Esophagus mucosa (tissue), 1 donor: ENCODE data around the gene SCNN1A. TPM values are rescaled to one million over a fixed set of nuclear protein-coding genes. Genes with fewer than 3 reads are reported as not detected.

ENCODE experiments used
- ATAC-seq: fragments of 200-7000 bp; cut with Tn5 transposase; one replicate; pipeline ENCODE4 v1.9.1; 2020
- total RNA-seq: library from RNA; stranded (reverse); gene quantifications from one replicate; pipeline ENCODE4 v1.2.4, GENCODE V29; 2023
- donor health status: DM: yes; HTN: yes; CAD: no.

Gene SCNN1A
- 142 TPM for total RNA-seq

DNA sequence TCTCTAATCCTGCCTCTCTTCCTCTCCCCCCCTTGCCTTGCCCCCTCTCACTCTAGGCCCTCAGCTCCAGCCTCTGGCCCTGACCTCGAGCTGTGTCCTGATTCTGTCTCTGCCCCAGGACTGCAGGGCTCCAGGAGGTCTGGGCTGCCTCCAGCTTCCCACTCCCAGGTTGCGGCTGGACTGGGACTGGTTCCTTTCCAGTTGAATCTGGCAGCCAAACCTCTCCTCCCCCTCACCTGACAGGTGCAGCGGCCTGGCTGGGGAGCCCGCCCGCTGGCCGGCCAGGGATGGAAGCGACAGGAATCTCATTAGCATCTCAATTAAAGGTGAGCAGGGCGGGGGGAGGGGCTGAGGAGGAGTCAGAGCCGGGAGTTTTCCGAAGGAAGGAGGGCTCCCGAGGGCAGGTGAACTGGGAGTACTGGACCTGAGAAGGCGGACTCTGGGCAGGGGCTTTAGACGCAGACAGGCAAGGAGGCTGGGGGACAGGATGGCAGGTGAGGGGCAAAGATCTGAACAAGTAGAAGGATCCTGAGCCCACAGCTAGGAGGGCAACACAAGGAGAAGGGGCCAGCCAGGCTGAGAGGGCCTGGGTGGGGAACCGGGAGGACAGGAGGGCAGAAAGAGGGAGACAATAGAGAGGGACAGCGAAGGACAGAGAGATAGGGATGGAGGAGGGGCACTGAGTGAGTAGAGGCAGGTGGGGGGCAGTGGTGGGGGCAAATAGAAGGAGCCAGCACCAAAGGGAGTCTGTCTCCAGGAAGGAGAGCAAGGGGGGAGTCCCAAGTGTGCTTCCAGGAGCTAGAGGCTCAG is at the start of gene SCNN1A:
TSS of gene SCNN1A (minus strand) at position 295 of the 810 bp plus-strand sequence. CDS start 780 bp downstream, outside the sequence.
- peak; percentile 38 for ATAC-seq

DNA sequence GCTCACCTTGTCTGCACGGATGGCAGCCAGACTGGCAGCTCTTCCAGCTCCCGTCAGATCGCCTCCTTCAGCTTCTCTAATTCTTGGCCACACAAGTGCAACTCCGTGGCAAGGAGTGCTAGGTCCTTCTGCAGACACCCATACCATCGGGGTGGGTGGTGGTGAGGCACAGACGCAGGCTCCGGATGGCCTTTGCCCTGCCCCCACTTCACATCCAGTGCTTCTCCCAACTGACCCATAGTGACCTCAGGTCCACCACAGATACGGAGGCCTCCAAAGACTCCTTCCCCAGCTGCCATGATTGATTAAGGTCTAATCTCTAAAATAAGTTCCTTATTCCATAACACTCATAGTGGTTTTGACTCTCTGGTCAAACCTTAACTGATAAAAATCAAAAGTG is 49.5 kb upstream of the SCNN1A start:
- no peak for ATAC-seq

DNA sequence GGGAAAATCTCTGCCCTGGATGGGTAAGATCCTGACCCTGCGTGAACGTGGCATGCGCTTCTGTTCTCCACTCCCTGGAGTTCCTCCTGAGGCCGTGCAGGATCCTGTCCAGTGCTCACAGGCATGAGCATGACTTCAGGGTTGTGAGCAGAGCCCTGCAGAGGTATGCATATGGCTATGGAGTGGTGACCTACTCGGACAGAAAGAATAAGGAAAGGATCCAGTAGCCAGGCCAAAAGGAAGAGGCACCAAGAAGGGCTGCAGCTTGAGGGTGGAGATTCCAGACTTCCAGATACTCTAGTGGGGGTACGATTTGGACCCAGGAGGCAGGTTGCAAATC is 48.6 kb upstream of the SCNN1A start:
- no peak for ATAC-seq

DNA sequence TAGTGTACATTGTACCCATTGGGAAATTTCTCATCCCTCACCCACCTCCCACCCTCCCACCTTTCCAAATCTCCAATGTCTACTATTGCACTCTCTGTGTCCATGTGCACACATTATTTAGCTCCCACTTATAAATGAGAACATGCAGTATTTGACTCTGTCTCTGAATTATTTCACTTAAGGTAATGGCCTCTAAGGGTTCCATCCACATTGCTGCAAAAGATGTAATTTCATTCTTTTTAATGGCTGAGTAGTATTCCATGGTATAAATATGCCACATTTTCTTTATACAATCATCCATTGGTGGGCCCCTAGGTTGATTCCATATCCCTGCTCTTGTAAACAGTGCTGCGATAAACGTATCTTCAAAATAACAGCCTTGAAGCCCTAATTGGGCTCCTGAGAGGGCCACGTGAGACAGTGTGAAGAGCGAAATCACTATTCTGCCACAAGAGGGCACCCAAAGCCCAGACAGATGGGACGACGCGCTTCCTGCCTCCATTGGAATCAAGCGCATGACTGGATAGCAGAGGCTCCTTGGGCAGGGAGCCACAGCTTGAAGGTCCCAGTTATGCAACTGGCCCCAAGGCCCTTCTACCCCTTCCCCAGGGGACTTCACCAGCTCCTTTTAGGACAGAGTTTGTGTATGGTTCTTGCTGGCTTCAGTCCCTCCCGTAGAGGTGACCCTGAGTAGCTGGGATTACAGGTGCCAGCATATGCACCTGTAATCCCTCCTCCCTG is 48.1 kb upstream of the SCNN1A start:
- ATAC-seq, result peak; percentile 94

DNA sequence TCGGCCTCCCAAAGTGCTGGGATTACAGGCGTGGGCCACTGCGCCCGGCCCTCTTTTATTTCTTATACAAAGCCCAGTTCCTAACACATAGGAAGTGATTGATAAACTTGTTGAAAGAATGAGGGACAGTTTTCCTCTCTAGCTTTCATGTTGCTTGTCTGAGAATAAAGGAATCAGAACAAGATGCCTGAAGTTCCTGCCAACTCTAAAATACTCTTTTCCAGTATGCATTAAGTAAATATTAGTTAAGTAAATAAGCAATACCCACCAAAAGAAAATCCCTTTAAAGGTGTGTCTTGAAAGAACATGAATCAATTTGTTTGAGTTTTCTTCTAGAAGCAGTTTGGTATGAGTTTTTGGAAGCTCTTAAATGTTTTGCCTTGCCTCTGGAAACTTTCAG is 45.0 kb upstream of the SCNN1A start:
- no peak for ATAC-seq

DNA sequence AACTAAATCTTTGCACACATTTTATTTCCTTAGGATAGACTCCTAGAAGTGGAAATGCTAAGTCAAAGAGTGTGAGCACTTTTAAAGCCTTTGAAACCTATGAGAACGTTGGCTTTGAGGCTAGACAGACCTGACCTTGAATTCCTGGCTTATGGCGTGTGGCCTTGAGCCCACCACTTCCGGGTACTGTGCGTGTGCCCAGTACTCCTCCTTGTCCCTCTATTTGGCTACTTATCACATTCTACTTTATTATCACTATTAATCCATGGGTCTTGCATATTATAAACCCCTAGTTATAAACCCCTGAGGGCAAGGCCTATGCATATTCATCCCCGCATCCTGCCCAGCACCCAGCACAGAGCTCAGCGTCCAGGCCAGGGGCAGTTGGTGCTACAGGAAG is 43.4 kb upstream of the SCNN1A start:
- no peak for ATAC-seq

DNA sequence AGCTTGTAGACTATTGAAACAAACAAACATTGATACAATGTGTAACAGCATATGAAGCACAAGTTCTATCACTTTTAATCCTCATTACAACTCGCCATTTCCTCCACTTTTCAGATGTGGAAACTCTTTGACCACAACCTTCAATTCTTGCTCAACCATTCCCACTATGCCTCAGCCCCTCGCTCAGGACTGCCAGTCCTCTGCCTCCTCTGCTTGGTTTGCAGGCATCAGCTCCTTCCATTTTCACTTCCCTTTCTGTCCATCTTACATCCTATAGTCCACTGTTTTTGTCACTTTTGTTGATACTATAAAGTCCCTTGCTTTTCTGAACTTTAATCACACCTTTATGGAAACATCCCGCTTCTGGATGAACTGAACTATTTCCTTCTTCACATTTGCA is 41.2 kb upstream of the SCNN1A start:
- no peak for ATAC-seq

DNA sequence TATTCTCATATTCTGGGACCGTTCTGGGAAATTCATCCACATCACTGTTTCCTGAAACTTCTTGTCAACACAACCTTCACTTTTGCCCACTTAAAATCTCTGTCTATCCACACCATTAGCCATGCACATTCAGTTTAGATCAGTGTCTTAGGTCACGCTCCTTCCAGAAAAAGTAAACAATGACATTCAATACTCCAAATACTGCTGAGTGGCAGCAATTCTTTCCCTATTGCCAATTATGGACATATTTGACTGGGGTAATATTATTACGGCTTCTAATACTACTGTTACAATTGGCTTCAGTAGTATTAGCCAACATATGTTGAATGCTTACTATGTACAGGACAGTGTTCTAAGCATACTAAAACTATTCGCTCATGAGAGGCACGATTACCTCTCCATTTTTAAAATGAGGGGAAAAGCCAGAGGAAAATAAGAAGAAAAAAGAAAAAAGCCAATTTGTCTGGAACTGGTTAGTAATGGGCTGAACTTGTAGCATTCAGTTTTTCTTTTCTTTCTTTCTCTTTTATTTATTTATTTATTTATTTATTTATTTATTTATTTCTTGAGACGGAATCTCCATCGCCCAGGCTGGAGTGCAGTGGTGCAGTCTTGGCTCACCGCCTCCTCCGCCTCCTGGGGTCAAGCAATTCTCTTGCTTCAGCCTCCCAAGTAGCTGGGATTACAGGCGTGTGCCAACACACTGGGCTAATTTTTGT is 32.0 kb upstream of the SCNN1A start:
- ATAC-seq, result no peak

DNA sequence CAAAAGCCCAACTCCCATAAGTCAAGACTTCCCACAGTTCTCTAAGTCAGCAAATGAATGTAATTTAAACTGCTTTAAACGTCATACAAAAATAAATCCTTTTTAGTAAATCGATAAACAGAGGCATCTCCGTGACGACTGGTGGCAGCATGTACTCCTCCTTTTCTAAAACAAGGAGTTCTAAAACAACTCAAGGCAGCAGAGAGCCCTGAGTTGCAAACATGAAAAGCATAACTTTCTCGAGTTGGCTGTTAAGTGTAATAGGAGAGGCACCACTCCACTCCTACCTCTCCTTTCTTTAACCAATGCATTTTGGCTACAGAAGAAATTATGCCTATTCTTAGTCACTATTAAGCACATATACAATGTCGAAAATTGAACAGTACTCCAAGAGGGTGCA is 30.6 kb upstream of the SCNN1A start:
- no peak for ATAC-seq

DNA sequence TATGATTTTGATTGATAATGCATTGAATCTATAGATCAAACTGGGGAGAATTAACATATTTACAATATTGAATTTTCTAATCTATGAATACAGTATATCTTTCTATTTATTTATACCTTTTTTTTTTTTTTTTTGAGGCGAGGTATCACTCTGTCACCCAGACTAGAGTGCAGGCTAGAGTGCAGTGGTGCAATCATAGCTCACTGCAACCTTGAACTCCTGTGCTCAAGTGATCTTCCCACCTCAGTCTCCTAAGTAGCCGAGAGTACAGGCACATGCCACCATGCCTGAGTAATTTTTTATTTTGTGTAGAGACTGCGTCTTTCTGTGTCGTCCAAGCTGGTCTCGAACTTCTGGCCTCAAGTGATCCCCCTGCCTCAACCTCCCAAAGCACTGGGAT is 29.0 kb upstream of the SCNN1A start:
- no peak for ATAC-seq

DNA sequence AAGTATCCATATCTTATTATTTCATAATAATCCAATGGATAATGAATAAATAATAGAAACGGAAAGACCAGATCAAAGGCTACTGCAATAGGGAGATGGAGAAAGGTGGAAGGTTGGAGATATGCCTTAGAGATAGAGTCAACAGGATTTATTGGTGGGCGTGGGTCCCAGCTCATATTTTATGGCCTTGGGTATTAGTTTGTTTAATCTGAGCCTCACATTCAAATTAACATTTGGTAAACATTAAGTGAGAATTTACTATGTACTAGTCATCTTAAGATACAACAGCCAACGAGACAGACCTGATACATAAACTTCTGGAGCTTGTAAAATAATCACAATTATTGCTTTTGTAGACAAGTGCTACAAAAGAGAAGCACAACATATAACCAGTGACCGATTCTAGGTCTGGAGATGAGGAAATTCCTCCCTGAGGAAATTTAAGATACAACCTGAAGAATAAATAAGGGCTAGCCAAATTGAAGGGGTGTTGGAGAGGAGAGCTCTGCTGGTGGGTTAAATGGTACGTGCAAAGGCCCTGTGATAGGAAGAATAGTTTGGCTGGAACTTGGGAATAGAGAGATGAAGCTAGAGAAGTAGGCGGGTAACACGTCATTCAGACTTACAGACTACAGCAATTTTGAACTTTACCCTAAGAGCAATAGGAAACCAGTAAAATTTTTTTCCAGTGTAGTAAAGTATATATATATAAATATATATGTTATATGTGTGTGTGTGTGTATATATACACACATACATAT is 24.7 kb upstream of the SCNN1A start:
- no peak for ATAC-seq

DNA sequence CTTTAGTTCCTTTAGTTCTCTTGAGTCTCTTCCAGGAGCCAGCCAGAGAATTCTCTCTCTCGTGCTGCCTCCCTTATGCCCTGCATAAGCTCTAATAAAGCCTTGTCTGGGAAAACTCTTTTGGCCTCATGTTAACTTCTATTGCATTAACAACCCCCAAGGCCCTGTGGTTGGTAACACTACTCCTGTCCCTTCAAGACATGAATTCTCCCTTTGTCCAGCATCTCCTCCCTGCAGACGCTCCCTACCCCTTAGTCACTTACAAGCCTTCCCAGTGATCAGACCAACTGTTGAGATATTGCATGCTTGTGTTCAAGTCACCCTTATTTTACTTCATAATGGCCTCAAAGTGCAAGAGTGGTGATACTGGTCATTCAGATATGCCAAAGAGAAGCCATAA is 20.7 kb upstream of the SCNN1A start:
- no peak for ATAC-seq

DNA sequence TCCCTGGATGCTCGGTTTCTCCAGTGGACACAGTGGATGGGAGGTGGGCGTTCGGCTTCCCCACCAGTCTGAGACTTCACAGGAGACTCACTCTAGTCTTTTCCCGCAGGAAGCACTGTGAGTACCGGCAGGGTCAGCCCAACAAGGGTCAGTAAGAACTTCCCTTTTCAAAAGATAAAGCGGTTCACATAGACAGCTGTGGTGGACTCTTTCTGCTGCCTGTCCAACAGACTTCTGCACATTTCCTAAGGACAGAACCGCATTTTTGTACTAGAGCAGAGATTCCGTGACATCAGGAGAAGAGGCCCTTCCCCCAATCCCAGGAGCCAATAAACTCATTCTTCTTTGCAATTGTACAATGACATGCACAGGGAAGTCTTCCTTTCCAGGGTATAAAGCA is 19.0 kb upstream of the SCNN1A start:
- no peak for ATAC-seq

DNA sequence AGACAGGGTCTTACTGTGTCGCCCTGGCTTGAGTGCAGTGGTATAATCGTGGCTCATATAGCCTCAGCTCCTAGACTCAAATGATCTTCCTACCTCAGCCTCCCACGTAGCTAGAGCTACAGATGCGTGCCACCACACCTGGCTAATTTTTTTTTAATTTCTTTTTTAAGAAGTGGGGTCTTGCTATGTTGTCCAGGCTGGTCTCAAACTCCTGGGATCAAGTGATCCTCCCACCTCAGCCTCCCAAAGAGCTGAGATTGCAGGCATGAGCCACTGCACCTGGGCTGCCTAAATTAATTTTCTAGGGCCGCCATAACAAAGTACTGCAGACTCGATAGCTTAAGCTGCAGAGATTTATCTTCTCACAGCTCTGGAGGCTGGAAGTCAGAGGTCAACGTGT is 17.7 kb upstream of the SCNN1A start:
- no peak for ATAC-seq

DNA sequence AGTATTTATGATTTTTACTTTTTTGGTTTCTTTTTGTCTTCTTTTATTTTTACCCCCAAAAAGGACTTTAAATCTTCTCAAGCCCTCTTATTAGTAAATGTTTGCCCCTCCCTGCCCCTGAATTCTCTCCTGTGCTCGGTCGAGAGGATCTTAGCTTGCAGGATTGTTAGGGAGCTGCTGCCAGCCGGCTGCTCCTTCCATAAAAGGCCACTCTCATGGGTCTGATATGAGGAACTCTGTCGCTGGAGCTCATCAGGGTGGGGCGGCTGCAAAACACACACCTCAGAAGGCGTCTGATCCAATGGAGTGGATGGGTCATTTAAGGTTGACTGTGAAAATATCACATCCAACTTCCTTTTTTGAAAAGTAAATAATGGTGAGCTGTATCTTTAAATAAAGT is 17.1 kb upstream of the SCNN1A start:
- ATAC-seq, result peak; percentile 60

DNA sequence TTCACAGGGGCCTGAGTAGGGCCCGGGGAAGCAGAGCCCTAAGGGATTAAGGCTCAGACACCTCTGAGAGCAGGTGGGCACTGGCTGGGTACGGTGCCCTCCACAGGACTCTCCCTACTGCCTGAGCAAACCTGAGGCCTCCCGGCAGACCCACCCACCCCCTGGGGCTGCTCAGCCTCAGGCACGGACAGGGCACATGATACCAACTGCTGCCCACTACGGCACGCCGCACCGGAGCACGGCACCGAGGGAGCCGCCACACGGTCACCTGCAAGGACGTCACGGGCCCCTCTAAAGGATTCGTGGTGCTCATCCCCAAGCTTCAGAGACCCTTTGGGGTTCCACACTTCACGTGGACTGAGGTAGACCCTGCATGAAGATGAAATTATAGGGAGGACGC is 15.7 kb upstream of the SCNN1A start:
- peak; percentile 20 for ATAC-seq

DNA sequence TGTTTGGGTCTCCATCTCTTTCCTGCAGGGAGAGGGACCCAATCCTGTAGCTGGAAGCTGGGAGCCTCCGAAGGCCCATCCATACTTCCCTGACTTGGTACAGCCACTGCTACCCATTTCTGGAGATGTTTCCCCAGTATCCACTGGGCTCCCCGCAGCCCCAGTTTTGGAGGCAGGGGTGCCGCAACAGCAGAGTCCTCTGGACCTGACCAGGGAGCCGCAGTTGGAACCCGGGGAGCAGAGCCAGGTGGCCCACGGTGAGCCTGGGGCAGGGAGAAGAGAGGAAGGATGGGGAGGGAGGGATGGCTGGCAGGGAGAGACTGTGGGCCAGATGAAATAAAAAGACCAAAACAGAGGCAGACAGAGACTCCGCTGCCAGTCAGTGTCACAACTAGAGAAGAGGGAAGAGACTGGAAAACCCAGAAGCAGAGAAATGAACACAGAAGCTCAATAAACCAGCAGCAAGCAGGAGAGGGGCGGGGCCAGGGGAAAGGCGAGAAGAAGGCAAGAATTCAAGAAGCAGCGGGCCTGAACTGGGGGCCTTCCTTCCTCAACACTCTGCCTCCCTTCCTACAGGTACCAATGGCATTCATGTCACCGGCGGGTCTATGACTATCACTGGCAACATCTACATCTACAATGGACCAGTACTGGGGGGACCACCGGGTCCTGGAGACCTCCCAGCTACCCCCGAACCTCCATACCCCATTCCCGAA is 14.9 kb upstream of the SCNN1A start:
- no peak for ATAC-seq

DNA sequence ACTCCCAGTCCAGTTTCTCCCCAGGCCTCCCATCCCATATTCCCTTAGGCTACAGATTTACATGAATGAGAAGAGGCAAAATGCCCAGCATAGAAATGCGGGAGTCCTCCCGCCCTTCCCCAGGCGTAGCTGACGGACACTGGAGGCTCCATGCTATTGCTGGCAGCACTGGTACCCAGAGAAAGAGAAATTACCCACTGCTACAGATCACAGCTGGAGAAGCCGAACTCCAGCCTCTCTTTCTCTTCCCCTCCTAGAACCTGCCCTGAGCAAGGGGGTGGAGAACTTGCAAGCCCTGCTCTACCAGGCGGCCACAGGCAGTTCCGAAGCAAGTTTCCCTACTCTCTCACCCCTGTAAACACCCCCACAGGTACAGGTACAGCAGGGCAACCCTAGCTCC is 12.2 kb upstream of the SCNN1A start:
- ATAC-seq, result no peak

DNA sequence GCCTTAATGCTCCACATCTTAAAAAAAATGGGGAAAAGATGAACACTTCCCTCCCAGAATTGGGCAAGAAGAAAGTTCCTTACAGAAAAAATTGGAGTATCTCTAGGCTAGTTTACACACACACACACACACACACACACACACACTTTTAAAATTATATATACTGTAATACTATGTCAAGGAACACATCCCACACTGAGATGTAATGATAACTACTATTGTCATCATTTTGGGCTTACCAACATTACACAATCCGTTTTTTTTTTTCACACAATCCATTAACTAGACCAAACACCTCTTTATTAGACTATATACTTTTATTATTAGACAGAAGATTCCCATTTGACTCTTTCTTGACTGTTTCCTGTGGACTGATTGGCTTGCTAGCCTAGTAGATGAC is 11.1 kb upstream of the SCNN1A start:
- no peak for ATAC-seq

DNA sequence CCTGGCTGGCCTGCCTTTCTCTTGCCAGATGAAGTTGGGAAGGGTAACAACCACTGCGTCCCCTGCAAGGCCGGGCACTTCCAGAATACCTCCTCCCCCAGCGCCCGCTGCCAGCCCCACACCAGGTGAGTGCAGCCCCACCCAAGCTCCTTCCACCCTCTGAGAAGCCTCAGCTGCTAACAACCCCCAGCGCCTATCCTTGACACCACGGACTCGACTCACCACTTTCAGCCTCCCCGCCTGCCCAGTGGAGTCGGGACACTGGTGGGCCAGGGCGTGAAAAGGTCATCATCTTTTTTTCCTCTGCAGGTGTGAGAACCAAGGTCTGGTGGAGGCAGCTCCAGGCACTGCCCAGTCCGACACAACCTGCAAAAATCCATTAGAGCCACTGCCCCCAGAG is 10.7 kb upstream of the SCNN1A start:
- ATAC-seq, result no peak

DNA sequence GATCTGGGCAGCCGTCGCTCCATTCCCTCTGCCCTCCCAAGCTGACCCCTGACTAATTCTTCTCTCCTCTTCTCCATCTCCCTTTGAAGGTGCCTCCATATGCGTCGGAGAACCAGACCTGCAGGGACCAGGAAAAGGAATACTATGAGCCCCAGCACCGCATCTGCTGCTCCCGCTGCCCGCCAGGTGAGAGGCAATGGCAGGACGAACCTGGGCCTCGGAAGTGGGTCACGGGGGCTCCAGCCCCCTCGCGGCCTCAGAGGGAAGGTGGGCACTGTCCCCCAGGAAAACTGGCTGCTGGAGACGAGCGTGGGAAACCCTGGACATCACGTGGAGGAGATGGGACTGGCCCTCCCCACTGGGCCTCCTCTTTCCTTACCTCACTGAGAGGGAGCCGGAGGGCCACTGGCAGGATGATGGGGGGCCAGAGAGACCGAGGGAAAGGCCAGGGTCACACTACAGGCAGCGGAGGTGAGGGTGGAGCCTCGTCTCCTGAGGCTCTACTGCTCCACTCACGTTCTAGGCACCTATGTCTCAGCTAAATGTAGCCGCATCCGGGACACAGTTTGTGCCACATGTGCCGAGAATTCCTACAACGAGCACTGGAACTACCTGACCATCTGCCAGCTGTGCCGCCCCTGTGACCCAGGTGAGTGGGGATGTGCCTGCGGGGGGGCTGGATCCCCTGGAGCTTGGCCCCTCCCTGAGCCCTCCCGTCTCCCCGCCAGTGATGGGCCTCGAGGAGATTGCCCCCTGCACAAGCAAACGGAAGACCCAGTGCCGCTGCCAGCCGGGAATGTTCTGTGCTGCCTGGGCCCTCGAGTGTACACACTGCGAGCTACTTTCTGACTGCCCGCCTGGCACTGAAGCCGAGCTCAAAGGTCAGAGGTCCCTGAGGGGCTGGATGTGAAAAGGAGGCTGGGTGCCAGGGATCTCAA is 9.4 kb upstream of the SCNN1A start:
- peak; percentile 30 for ATAC-seq
